Ishikawa (cell line): ENCODE measurements around the gene RAB3D.

ENCODE experiments used
- CEBPB ChIP-seq: IDR thresholded peaks from 2 replicates; pipeline ENCODE4 v1.6.1; 2012
- CREB1 ChIP-seq: IDR thresholded peaks from 2 replicates; pipeline ENCODE4 v1.6.1; 2012; ENCODE audit warnings: low read depth
- EGR1 ChIP-seq: IDR thresholded peaks from 2 replicates; pipeline ENCODE4 v1.6.1; 2012
- EP300 ChIP-seq: IDR thresholded peaks from 2 replicates; pipeline ENCODE4 v1.6.1; 2012; ENCODE audit warnings: borderline replicate concordance
- FOXM1 ChIP-seq: IDR thresholded peaks from 2 replicates; pipeline ENCODE4 v1.6.1; 2012; ENCODE audit warnings: low read depth, borderline replicate concordance
- MAX ChIP-seq: IDR thresholded peaks from 2 replicates; pipeline ENCODE4 v1.6.1; 2012
- NFIC ChIP-seq: IDR thresholded peaks from 2 replicates; pipeline ENCODE4 v1.6.1; 2012
- RAD21 ChIP-seq: IDR thresholded peaks from 2 replicates; pipeline ENCODE4 v1.6.1; 2012; ENCODE audit warnings: low read depth
- REST ChIP-seq: IDR thresholded peaks from 2 replicates; pipeline ENCODE4 v1.6.1; 2012; ENCODE audit warnings: low read depth, mild to moderate bottlenecking
- TAF1 ChIP-seq: IDR thresholded peaks from 2 replicates; pipeline ENCODE4 v1.6.1; 2012; ENCODE audit warnings: low read depth, mild to moderate bottlenecking
- TCF12 ChIP-seq: IDR thresholded peaks from 2 replicates; pipeline ENCODE4 v1.6.1; 2012; ENCODE audit warnings: low read depth
- TEAD4 ChIP-seq: IDR thresholded peaks from 2 replicates; pipeline ENCODE4 v1.6.1; 2012
- USF1 ChIP-seq: IDR thresholded peaks from 2 replicates; pipeline ENCODE4 v1.6.1; 2012
- YY1 ChIP-seq: IDR thresholded peaks from 2 replicates; pipeline ENCODE4 v1.6.1; 2012; ENCODE audit warnings: low read depth
- ZBTB7A ChIP-seq: IDR thresholded peaks from 2 replicates; pipeline ENCODE4 v1.6.1; 2012; ENCODE audit warnings: low read depth

The RAB3D gene

GRCh38 chr19:11346104-11346940 is 6.9 kb upstream of the RAB3D start, which contains the start of the genes CCDC159 and TMEM205:
TSS of gene CCDC159 (plus strand) at chr19:11346519. CDS start at chr19:11346607, 88 bp downstream.
TSS of gene TMEM205 (minus strand) at chr19:11346268. CDS start at chr19:11345619, 649 bp downstream.
- TF ChIP-seq USF1 (peak; percentile 64), RAD21 (peak; percentile 30; the same call in 1 of the 2 replicates), MAX (peak; percentile 95), CREB1 (peak; percentile 70), CEBPB (peak; percentile 97), REST (0 out of 2 replicates have a peak, but pooled peaks have one; percentile 17), NFIC (peak; percentile 9; the same call in 1 of the 2 replicates), TAF1 (no peak; the same call in none of the 2 replicates), TEAD4 (peak; percentile 67), ZBTB7A (peak; percentile 98), FOXM1 (no peak), EP300 (0 out of 2 replicates have a peak, but pooled peaks have one; percentile 37), TCF12 (peak; percentile 75), YY1 (peak; percentile 48; the same call in 1 of the 2 replicates), EGR1 (no peak)

- TF ChIP-seq FOXM1 (no peak), CEBPB (no peak), YY1 (no peak; the same call in 1 of the 2 replicates), NFIC (peak; percentile 56; the same call in 1 of the 2 replicates), TCF12 (no peak), USF1 (no peak), REST (no peak), EP300 (no peak), MAX (no peak), ZBTB7A (no peak), TAF1 (no peak), TEAD4 (0 out of 2 replicates have a peak, but pooled peaks have one; percentile 22), RAD21 (no peak; the same call in 1 of the 2 replicates), CREB1 (no peak), EGR1 (no peak)
Observed at GRCh38 chr19:11345122-11345803, 5.8 kb upstream of the RAB3D start.

- no peak for TF ChIP-seq USF1
- TF ChIP-seq MAX = no peak
- no peak for TF ChIP-seq CREB1
- no peak for TF ChIP-seq TCF12
- no peak for TF ChIP-seq FOXM1
- no peak for TF ChIP-seq YY1
- no peak for TF ChIP-seq TAF1
- TF ChIP-seq CEBPB = no peak
- no peak for TF ChIP-seq EGR1
- TF ChIP-seq RAD21 = no peak
- no peak for TF ChIP-seq REST
- TF ChIP-seq TEAD4 = no peak
- TF ChIP-seq EP300 = no peak
- TF ChIP-seq NFIC = no peak
- TF ChIP-seq ZBTB7A = no peak
Observed at GRCh38 chr19:11342429-11342828, 3.0 kb upstream of the RAB3D start.
